PC-9 (cell line): ENCODE results near the gene USP22. TPM values are rescaled to one million over a fixed set of nuclear protein-coding genes. Genes with fewer than 3 reads are reported as not detected.

ENCODE experiments used
- BruUV-seq: library from RNA; stranded (reverse); fragments of 400-500 nt; replicated peaks from 2 replicates; lab custom pipeline; 2021; lab: Mats Ljungman, UMichigan
- CTCF ChIA-PET: fragments of 300-600 bp; sonication (Branson Sonifier 250); formaldehyde crosslinking; loops from one replicate; lab custom pipeline; 2022; ENCODE audit warnings: antibody characterized with exemption; lab: Charles Lee
- POLR2A ChIA-PET: fragments of 300-600 bp; sonication (Branson Sonifier 250); formaldehyde crosslinking; loops from one replicate; lab custom pipeline; 2022; ENCODE audit warnings: antibody characterized with exemption; ENCODE audit not compliant: unreplicated experiment; lab: Charles Lee
- DNase-seq, 2 experiments: peaks; one replicate each; pipeline versions ENCODE4 v3.0.0 to v3.0.0-alpha.2; 2015 to 2022; ENCODE audit warnings: mixed read lengths in 1 of 2
- H2AFZ ChIP-seq: fragments of 200-600 bp; sonication (generic); 2 replicates; pipeline ENCODE4 v1.8.1; 2017; ENCODE audit warnings: antibody characterized with exemption
- H3F3A ChIP-seq: fragments of 200-600 bp; sonication (generic); 2 replicates; pipeline ENCODE4 v1.8.1; 2017; ENCODE audit warnings: antibody characterized with exemption, mild to moderate bottlenecking, low read depth; ENCODE audit not compliant: insufficient read depth
- H3K27ac ChIP-seq: fragments of 200-600 bp; sonication (generic); 2 replicates; pipeline ENCODE4 v1.6.1; 2016; ENCODE audit warnings: mixed run types
- H3K27me3 ChIP-seq: fragments of 200-600 bp; sonication (generic); 2 replicates; pipeline ENCODE4 v1.6.1; 2016; ENCODE audit warnings: low read depth, mixed run types; ENCODE audit not compliant: insufficient read depth
- H3K36me3 ChIP-seq: fragments of 200-600 bp; sonication (generic); 2 replicates; pipeline ENCODE4 v1.6.1; 2016; ENCODE audit warnings: low read depth, mixed run types
- H3K4me1 ChIP-seq: fragments of 200-600 bp; sonication (generic); replicated peaks from 2 replicates; pipeline ENCODE4 v1.6.1; 2016; ENCODE audit warnings: mixed run types; ENCODE audit not compliant: insufficient read depth
- H3K4me2 ChIP-seq: fragments of 200-600 bp; sonication (generic); 2 replicates; pipeline ENCODE4 v1.6.1; 2017; ENCODE audit warnings: mixed run types
- H3K4me3 ChIP-seq: fragments of 200-600 bp; sonication (generic); 2 replicates; pipeline ENCODE4 v1.6.1; 2016; ENCODE audit warnings: mixed run types
- H3K79me2 ChIP-seq: fragments of 200-600 bp; sonication (generic); 2 replicates; pipeline ENCODE4 v1.6.1; 2017; ENCODE audit warnings: low read depth, mixed run types
- H3K9me2 ChIP-seq: fragments of 200-600 bp; sonication (generic); 2 replicates; pipeline ENCODE4 v1.8.1; 2017; ENCODE audit warnings: mild to moderate bottlenecking; ENCODE audit not compliant: insufficient read depth
- H3K9me3 ChIP-seq: fragments of 200-600 bp; sonication (generic); 2 replicates; pipeline ENCODE4 v1.8.1; 2016; ENCODE audit warnings: low read depth; ENCODE audit not compliant: insufficient read depth
- H4K20me1 ChIP-seq: fragments of 200-600 bp; sonication (generic); 2 replicates; pipeline ENCODE4 v1.8.1; 2017; ENCODE audit not compliant: insufficient read depth
- EZH2 ChIP-seq: fragments of 200-600 bp; sonication (generic); IDR thresholded peaks from 2 replicates; pipeline ENCODE4 v1.8.0; 2017; ENCODE audit warnings: antibody characterized with exemption, low read depth
- intact Hi-C: fragments of 100-400 bp; cut with micrococcal nuclease; formaldehyde crosslinking; loops from one replicate; pipeline ENCODE4 v1.10.0; 2022; ENCODE audit not compliant: unreplicated experiment
- total RNA-seq: library from RNA; stranded (reverse); gene quantifications from 2 replicates; pipeline ENCODE4 v1.2.3, GENCODE V29; 2021
- TF ChIP-seq, protein P1 (sequence below): fragments of 200-600 bp; sonication (generic); conservative IDR thresholded peaks from 2 replicates; pipeline ENCODE4 v1.6.1; 2017; ENCODE audit warnings: mixed run types, antibody characterized with exemption, mild to moderate bottlenecking, moderate library complexity

The USP22 gene
- total RNA-seq, 1 experiment from 2014 or later = 296 TPM

DNA sequence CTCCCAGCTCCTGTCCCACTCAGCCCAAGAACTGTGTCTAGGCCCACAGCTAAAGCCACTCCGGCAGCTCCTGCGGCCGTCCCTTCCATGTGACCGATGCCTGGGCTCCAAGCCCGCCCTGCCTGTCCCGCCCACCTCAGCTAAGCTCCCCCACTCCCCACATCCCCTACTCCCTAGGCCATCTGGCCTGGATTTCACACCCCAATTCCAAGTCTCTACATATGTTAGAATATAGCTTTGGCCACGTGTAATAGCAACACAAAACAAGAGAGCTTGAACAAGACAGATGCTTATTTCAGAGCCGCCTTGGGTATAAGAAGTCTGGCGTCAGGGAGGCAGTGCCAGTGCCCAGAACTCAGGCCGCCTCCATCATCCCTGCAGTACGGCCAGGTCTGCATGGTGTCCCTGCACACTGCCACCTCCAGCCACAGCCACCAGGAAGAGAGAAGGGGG lies 30.0 kb upstream of the USP22 start:
- no peaks in the 10 kb centered on the region for H3F3A ChIP-seq
- H3K4me2 ChIP-seq = no peak overlapping the region
- BruUV-seq = no TSS peak
- no peak for DNase-seq
- H3K4me1 ChIP-seq = no peaks in the 10 kb centered on the region
- H3K27me3 ChIP-seq = 0 out of 2 replicates have a peak, but pooled peaks cover 14% of the 10 kb centered on the region
- no peak overlapping the region for H2AFZ ChIP-seq
- intact Hi-C loops = no loop called here
- TF ChIP-seq, protein P1, sequence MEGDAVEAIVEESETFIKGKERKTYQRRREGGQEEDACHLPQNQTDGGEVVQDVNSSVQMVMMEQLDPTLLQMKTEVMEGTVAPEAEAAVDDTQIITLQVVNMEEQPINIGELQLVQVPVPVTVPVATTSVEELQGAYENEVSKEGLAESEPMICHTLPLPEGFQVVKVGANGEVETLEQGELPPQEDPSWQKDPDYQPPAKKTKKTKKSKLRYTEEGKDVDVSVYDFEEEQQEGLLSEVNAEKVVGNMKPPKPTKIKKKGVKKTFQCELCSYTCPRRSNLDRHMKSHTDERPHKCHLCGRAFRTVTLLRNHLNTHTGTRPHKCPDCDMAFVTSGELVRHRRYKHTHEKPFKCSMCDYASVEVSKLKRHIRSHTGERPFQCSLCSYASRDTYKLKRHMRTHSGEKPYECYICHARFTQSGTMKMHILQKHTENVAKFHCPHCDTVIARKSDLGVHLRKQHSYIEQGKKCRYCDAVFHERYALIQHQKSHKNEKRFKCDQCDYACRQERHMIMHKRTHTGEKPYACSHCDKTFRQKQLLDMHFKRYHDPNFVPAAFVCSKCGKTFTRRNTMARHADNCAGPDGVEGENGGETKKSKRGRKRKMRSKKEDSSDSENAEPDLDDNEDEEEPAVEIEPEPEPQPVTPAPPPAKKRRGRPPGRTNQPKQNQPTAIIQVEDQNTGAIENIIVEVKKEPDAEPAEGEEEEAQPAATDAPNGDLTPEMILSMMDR = no peak
- no peak for TF ChIP-seq EZH2
- H3K27ac ChIP-seq = no peak overlapping the region
- H3K9me3 ChIP-seq = no peaks in the 10 kb centered on the region
- CTCF ChIA-PET = no interaction called here
- H4K20me1 ChIP-seq = no peaks in the 10 kb centered on the region
- POLR2A ChIA-PET = no interaction called here
- no peaks in the 10 kb centered on the region for H3K36me3 ChIP-seq
- no peaks in the 10 kb centered on the region for H3K9me2 ChIP-seq
- no peak overlapping the region for H3K4me3 ChIP-seq
- H3K79me2 ChIP-seq = no peaks in the 10 kb centered on the region

DNA sequence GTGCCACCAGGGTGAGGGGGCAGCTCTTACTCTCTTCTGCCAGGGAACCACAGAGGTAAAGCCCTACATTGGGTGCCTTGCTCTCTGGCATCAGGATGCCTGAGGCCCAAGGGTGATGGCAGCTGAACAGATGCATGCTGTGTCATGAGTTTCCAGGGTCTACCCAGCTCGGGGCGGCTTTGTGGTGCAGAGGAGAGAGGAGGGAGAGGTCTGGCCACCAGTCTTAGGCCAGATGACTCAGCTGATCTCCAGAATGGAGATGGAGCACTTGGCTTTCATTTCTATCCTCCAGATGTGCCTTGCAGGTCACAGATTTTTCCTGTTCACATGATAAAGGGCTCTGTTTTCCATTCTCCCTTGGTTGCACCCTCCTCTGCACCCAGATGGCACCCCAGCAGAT lies 23.6 kb upstream of the USP22 start:
- Histone ChIP-seq H3K27me3 (no peaks in the 10 kb centered on the region), H3K9me3 (no peaks in the 10 kb centered on the region), H2AFZ (no peak overlapping the region), H3K4me1 (no peaks in the 10 kb centered on the region), H3K4me3 (no peak overlapping the region), H3K4me2 (no peak overlapping the region), H3K79me2 (no peaks in the 10 kb centered on the region), H3K36me3 (no peaks in the 10 kb centered on the region), H3F3A (no peaks in the 10 kb centered on the region), H4K20me1 (no peaks in the 10 kb centered on the region), H3K27ac (no peak overlapping the region), H3K9me2 (no peaks in the 10 kb centered on the region)
- BruUV-seq = no TSS peak
- TF ChIP-seq, protein P1 = no peak
- TF ChIP-seq EZH2 = no peak
- intact Hi-C loops = no loop called here
- no peak for DNase-seq
- ChIA-PET CTCF (no interaction called here), POLR2A (no interaction called here)

- Histone ChIP-seq H3K4me2 (no peak overlapping the region), H3K9me2 (no peaks in the 10 kb centered on the region), H2AFZ (no peak overlapping the region), H3K36me3 (no peaks in the 10 kb centered on the region), H3K4me1 (no peaks in the 10 kb centered on the region), H3K4me3 (no peak overlapping the region), H3K79me2 (no peaks in the 10 kb centered on the region), H3F3A (no peaks in the 10 kb centered on the region), H3K9me3 (no peaks in the 10 kb centered on the region), H4K20me1 (no peaks in the 10 kb centered on the region), H3K27ac (no peak overlapping the region), H3K27me3 (no peaks in the 10 kb centered on the region)
- intact Hi-C loops = no loop called here
- POLR2A ChIA-PET = no interaction called here
- TF ChIP-seq EZH2 = no peak
- TF ChIP-seq, protein P1 = no peak
- DNase-seq = no peak
- CTCF ChIA-PET = no interaction called here
- BruUV-seq = no TSS peak
Measured at GRCh38 chr17:21061971-21062526, 19.2 kb upstream of the USP22 start.
